ENCODE measurements around the gene SPATA24.
"Not testable (repeated sequence)": the region's sequence is repeated elsewhere in the genome, so short reads cannot be mapped to it uniquely, and the experiment has no call there.

SPATA24 gene

GRCh38 chr5:139403787-139404483 lies at the start of gene SPATA24:
Gene SPATA24, minus strand, starts transcription at chr5:139404089. Its CDS starts 29 bp downstream, at chr5:139404060.
- peak; percentile 98 for DNase-seq

DNA sequence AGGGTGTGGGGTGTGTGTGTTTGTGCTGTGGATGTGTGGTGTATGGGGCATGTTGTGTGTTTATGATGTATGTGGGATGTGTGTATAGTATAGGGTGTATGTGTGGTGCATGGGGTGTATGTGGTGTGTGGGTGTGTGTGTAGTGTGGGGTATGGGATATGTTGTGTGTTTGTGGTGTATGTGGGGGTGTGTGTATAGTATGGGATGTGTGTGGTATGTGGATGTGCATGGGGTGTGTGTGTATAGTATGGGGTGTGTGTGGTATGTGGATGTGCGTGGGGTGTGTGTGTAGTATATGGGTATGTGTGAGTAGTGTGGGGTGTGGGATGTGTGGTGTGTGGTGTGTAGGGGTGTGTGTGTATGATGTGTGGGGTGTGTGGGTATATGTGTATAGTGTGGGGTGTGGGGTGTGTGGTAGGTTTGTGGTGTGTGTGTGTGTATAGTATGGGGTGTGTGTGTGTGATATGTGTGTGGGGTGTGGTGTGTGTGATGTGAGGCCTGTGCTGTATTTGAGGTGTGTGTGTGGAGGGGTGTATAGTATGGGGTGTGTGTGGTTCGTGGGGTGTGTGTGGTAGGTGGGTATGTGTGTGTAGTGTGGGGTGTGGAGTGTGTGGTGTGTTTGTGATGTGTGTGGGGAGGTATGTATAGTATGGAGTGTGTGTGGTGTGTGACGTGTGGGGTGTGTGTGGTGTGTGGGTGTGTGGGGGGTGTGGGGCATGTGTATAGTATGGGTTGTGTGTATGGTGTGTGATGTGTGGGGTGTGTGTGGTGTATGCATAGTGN lies 48.2 kb upstream of the SPATA24 start:
- DNase-seq, result no peak

- DNase-seq, result no peak
Observed at GRCh38 chr5:139451176-139451575, 47.3 kb upstream of the SPATA24 start.

GRCh38 chr5:139446956-139447779 lies 43.3 kb upstream of the SPATA24 start:
- DNase-seq, result no peak

GRCh38 chr5:139445325-139446170 lies 41.7 kb upstream of the SPATA24 start:
- no peak for DNase-seq

DNA sequence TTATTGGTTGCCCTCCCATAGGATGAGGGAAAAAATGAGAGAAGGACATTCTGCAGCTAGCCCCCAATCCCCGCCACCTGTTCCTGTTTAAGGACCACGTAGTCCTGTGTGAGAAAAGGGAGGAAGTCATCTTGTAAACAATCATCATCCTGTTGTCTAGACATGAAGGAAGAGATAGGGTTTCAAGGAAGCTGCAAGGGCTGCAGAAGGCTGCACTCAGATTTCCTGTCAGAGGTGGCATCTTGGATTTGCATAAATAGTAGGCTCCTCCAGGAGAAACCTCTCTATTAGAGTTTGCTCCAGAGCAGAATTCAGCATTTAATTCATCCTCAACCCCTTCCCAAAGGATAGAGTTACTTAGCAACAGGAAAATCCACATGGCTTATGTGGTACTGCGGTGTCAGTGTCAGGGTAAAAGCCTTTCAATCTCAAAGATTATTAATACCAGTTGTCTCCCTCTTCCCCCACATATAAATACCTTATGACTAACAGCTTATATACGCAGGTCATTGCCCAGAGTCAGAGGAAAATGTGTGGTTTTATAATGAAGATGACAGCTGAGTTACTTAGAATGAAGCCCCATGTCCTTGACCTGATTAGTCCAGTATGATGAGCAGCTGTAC lies 40.1 kb upstream of the SPATA24 start:
- DNase-seq, result no peak

DNA sequence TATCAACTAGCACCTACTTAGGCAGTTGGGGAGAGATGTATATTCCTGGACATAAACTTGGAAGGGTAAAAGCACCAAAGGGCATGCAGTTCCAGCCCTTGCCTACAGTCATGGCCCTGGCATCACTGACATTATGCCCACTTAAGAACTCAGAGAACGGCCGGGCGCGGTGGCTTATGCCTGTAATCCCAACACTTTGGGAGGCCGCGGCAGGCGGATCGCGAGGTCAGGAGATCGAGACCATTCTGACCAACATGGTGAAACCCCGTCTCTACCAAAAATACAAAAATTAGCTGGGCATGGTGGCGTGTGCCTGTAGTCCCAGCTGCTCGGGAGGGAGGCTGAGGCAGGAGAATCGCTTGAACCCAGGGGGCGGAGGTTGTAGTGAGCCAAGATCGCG lies 36.5 kb upstream of the SPATA24 start:
- DNase-seq, result not testable (repeated sequence)

DNA sequence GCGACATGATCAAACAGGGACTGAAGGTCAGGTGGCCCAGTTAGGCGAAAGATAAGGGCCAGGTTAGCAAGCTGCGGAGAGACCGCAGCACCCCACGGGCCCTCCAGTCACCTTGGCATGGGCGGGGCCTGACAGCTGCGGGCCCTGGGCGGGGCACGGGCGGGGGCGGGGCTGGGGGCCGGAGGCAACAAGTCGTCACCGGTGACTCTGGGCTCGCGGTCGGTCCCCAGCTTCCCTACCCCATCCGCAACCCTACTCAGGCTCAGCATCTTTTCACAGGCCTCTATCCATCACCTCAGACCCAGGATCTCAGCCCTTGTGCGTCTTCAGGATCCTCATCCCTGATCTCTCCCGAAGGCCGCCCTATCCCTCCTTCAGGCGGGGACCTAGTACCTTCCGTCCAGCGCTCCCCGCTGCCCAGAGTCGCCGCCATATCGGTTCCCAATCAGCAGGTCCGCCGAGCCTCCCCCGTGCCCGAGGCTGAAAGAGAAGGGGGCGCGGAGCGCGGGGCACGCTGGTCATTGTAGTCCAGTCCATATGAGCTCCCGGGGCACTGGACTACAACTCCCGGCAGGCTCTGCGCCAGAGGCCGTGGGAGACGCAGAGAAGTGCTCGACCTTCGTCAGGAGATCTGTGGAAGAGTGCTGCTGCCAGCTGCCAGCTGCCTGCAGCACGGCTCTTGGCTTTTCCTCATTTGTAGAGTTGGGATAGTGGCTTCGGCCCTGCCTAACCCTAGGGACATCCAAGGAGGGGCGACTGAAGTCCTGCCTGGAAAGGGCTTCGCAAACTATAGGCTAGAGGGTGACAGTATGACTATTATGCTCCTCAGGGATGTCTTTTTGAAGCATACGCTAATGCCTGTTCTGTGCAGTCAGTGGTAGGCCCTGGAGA lies 35.4 kb upstream of the SPATA24 start, which contains the start of gene DNAJC18:
TSS of gene DNAJC18 (minus strand) at position 513 of the 891 bp plus-strand sequence. CDS start at position 433, 80 bp downstream.
- DNase-seq, result peak; percentile 88

DNA sequence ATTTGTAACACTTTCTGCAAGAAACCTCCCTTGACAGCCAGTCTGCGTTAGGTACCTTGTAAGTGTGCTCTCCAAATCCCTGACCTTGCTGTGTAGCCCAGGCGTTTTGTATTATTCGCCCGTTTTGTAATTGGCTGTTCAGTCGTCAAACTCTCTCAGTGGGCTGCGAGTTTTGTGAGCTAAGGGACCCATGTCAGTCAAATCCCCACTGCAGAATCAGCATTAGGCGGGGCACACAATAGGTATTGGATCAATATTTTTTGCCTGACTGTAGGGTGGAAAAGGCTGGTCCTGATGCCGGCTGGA lies 34.8 kb upstream of the SPATA24 start:
- DNase-seq, result no peak

DNA sequence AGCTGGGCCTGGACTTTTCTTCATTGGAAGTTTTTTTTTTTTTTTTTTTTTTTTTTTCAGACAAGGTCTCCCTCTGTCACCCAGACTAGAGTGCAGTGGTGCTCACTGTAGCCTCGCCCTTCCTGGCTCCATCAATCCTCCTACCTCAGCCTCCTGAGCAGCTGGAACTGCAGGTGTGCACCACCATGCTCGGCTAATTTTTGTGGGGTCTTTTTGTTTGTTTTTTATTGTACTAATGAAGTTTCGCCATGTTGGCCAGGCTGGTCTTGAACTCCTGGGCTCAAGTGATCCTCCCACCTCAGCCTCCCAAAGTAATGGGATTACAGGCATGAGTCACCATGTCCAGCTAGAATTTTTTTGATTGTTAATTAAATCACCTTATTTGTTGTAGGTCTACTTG lies 31.8 kb upstream of the SPATA24 start:
- DNase-seq, result no peak

GRCh38 chr5:139431706-139432105 lies 27.8 kb upstream of the SPATA24 start:
- no peak for DNase-seq

- DNase-seq, result no peak
Observed at GRCh38 chr5:139430015-139430414, 26.1 kb upstream of the SPATA24 start.

DNA sequence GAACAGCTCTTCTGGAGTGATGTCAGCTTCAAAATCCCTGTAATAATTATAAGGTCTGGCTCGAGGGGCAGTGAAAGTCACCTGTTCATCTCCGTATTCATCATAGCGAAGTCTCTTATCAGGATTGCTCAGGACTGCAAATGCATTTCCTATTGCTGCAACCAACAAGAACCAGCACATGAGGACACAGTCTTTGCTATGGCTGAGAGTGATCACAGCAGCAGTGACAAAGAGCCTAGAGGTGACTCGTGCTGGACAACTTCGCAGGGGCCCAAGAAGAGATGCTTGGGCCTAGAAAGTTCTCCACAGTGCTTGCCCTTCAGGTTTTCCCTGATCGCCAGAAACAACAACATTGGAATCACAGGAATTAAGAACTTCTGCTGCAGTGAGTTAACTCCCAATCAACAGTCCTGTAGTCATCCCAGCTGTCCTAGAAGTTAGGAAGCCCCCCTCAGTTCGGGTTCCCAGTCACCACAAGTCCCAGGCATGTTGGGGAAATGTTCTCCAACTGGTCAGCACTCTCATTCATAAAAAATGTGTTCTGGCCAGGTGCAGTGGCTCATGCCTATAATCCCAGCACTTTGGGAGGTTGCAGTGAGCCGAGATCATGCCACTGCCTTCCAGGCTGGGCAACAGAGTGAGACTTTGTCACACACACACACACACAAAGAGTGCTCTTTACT lies 22.5 kb upstream of the SPATA24 start:
- DNase-seq, result no peak

- DNase-seq, result no peak
Observed at GRCh38 chr5:139425497-139425896, 21.6 kb upstream of the SPATA24 start.

GRCh38 chr5:139422307-139422893 lies 18.5 kb upstream of the SPATA24 start:
- peak; percentile 52 for DNase-seq

- DNase-seq, result no peak
Observed at GRCh38 chr5:139419226-139420192, 15.6 kb upstream of the SPATA24 start.

DNA sequence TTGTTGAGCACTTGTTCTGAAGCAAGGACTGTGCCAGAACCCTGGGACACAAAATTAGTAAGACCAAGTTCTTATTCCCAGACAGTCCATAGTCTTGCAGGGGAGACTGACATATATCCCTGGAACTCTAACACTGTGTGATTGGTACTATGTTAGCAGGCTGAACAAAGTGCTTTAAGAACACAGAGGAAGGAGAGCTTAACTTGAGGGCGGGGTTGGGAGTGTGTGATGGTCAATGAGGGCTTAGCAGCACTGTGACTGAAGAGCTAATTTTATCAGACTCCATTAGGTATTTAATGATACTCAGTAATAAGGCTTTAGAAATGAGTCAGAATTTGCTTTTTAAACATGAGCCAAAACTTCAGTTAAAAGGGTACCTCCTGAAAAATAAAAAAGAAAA lies 14.9 kb upstream of the SPATA24 start:
- DNase-seq, result no peak

GRCh38 chr5:139417214-139417613 lies 13.3 kb upstream of the SPATA24 start:
- DNase-seq, result no peak

- no peak for DNase-seq
Observed at GRCh38 chr5:139416651-139417050, 12.8 kb upstream of the SPATA24 start.

All from activated T-cell treated with anti-CD3 and anti-CD28 coated beads for 4 hours (primary cell).